ENCODE results near the gene WDR7.

- TF ChIP-seq CTCF (IDR thresholded peaks at IDR 0.05) (no peak), POLR2A (IDR thresholded peaks at IDR 0.05) (no peak)
These were observed 348.7 kb downstream of the WDR7 start for GRCh38 chr18:56999823-57000222.

Measured in esophagus squamous epithelium (tissue), 4 donors.